NCI-H2081 (cell line): ENCODE data around the gene HGD.
A peak's percentile ranks its signal among the peaks of the same experiment; 100 is the strongest.
"Not testable (repeated sequence)": the region's sequence is repeated elsewhere in the genome, so short reads cannot be mapped to it uniquely, and the experiment has no call there.

ENCODE experiments used
- DNase-seq, 2 experiments: peaks; one replicate each; lab custom pipeline; 2025; lab: John Stamatoyannopoulos, UW

The HGD gene, protein sequence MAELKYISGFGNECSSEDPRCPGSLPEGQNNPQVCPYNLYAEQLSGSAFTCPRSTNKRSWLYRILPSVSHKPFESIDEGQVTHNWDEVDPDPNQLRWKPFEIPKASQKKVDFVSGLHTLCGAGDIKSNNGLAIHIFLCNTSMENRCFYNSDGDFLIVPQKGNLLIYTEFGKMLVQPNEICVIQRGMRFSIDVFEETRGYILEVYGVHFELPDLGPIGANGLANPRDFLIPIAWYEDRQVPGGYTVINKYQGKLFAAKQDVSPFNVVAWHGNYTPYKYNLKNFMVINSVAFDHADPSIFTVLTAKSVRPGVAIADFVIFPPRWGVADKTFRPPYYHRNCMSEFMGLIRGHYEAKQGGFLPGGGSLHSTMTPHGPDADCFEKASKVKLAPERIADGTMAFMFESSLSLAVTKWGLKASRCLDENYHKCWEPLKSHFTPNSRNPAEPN

DNA sequence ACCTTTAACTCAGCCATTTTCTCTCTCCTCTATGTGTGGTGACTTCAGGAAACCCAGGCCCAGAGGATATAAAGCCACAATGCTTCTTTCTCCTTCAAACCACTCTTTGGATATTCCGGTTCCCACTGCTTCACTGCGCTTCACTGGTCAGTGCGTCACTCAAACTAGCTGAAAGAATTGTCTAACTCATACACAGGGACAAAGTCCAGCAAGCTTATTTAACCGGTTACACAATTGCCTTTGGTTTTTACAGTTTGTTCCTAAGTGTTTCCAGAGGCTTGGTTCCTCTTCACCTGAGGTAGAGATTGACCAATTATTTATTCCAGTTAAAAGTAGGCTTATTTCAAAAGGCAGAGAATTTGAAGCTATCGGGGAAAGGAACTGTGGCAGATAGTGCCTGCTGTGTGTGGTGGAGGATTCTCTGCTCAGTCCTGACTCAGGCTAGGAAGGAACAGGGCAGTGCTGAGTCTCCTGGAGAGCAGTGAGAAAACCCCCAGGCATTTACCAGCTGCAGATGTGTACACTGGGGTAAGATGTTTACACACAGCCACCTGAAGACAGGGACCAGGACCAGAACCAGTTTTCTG is at the start of gene HGD:
HGD (minus strand) TSS at position 145 of the 587 bp plus-strand sequence; CDS start at position 17, 128 bp downstream.
- DNase-seq: no peak

DNA sequence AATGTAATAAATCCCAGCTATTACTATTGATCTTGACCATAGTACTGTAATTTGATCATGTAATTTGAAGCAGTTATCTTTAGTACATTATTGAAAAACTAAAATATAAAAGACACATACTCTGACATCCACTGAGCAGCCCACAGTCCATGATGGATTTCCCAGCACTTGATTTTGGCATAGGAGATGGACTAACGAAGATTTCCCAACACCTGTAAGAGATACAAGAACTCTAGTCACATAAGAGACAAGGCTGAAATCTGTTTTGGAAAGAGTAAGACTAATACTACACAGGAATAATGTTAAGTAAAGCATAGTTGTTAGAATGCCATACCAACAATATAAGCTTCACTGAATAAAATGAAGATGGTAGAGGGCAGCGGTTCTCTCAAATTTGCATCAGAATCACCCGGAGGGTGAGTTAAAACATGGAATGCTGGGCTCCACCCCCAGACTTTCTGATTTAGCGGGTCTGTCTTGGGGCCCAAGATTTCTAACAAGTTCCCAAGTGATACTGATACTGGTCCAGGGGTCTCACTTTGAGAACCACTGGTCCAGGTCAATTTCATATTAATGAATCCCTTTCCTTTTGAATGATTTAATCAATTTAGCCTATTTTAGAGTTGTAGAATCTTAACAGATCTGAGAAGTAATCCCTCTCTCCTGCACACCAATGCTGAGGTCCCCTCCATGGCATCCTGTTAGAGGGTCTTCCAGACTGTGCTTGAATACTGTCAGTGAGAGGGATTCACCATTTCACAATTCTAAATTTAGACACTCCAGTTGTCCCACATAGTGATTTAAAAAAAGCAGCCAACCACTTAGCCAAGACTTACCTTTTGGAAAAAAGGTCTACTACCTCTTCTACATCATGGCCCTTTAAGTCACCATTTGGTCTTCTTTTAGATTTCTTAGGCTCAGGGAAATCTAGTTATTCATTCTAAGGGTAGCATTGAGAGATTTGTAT is 48.8 kb upstream of the HGD start:
- DNase-seq: no peak

DNA sequence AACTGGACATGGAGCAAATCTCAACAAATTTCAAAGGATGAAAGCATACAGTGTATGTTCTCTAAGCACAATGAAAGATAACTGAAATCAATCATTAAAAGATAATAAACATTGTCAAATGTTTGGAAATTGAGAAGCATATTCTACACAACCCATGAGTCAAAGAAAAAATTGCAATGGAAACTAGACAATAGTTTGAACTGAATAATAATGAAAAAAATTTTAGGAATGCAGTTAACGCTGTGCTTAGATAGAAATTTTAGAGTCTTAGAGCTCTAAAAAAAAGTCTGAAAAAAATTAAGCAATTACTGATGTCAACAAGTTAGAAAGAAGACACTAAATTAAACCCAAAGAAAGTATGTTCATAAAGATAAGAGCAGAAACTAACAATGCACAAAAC is 44.8 kb upstream of the HGD start:
- DNase-seq: no peak

DNA sequence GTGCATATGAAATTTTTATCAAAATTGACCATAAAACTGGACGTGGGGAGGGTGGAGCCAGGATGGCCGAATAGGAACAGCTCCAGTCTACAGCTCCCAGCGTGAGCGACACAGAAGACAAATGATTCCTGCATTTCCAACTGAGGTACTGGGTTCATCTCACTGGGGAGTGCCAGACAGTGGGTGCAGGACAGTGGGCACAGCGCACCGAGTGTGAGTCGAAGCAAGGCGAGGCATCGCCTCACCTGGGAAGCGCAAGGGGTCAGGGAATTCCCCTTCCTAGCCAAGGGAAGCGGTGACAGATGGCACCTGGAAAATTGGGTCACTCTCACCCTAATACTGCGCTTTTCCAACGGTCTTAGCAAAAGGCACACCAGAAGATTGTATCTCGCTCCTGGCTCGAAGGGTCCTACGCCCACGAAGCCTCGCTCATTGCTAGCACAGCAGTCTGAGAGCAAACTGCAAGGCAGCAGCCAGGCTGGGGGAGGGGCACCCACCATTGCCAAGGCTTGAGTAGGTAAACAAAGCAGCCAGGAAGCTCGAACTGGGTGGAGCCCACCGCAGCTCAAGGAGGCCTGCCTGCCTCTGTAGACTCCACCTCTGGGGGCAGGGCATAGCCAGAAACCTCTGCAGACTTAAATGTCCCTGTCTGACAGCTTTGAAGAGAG is 37.3 kb upstream of the HGD start:
- DNase-seq: not testable (repeated sequence)

DNA sequence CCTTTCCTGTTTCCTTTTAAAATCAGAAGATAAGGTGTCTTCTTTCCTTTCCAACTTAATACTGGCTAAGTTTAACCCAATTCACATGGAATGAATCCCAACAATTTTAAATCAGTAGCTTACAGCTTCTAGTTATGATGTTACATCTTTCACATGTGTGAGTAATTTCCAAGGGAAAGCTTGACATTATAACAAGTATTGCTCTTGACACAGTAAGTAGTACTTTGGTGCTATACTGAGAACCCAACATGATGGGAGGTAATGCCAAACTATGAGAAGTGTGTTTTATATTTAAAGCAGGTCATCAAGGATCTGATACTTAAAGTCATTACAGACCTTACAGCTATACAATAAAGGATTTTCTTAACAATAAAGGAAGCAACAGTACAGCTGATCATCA is 31.2 kb upstream of the HGD start:
- no peak for DNase-seq

DNA sequence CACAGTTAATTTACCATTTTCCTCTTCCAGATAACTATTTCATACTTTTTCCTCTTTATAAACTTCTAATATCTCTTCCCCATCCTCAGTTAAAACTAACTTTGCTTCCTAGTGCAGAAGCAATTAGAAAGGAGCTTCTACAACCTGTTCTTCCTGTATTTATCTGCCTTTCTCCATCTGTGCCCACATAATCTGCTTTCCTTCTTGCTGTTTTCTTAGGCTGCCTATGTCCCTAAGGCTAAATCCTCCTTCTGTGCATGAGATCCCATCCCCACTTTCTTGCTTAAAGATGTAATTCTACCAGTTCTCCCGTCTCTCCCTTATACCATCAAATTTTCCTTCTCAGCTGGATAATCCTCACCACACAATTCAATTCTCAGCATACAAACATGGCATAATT is 28.3 kb upstream of the HGD start:
- no peak for DNase-seq

DNA sequence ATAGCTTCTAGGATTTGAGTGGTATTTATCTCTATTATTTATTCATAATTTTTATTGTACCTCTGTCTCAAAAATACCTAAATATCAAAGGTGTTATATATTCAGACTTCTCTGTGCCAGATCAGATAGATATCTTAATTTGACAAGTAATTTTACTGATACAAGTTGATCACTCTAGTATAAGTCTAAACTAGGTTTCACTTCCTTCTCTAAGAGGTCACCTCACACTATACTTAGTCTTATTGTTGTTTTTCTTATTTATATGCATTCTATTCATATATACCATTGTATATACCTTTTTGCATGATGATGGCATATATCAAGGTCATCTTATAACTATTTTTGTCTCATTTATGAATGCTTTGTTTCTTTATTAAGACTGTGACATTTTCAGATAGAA is 26.4 kb upstream of the HGD start:
- no peak for DNase-seq

DNA sequence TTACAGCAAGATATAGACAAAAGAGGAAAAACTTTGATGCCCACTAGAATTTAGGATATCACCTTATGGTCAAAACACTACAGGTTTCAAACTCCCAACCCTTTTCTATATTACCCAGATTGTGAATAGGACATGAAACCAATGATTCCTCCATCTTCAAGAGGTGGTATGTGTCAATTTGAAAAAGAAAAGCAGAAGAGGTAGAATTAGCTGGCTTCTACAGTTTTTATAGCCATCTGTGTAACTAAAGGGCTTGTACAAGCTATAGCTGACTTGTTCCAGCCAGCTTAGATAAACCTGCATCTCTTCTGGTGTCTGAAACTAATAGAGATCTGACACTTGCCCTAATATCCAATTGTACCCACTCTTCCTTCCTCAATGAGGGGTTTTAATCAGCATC is 24.9 kb upstream of the HGD start:
- DNase-seq: no peak

DNA sequence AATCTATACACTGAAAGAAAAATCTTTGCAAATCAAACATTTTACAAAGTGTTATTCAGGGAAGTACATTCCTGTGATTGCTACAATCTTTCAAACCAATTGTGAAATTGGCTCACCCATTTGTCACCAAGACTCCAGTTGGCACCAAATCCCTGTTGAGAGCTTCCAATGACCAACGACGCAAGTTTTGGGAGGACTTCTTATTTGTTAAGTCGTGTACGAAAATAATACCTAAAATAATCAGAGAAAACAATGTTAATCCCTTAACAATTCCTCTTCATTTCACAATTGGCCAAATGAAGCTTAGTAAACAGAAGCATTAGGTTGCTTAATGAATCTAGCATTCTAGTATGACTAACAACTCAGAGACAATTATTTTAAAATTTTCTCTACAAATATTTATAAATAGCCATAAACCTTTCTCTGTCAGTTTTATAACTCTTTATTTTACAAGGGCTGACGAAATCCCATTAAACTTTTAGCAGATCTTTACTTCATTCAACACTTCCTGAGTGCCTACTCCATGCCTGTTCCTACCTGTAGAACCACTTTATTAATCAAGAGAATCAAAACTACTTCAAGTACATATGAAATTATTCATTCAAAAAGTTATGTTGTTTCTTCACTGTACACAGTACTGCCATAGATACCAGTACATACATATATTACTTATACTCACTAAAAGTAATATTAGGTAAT is 24.0 kb upstream of the HGD start:
- no peak for DNase-seq

DNA sequence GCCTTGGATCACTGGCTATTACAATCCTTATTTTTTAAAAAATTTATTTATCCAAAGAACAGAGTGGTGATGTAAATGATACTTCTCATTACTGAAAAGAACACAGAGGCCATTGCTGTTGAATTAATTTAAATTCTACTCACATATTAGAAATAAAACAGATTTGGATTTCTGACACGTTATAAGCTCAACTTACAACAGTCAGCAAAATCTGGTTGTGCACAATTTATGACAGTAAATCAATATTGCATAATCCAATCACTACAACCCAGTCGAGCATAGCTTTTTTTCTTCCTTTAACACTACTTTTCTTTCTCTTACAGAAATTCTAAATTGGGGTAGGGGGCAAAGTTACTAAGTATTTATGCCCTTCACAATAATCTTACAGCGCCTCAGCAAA is 17.3 kb upstream of the HGD start:
- no peak for DNase-seq

DNA sequence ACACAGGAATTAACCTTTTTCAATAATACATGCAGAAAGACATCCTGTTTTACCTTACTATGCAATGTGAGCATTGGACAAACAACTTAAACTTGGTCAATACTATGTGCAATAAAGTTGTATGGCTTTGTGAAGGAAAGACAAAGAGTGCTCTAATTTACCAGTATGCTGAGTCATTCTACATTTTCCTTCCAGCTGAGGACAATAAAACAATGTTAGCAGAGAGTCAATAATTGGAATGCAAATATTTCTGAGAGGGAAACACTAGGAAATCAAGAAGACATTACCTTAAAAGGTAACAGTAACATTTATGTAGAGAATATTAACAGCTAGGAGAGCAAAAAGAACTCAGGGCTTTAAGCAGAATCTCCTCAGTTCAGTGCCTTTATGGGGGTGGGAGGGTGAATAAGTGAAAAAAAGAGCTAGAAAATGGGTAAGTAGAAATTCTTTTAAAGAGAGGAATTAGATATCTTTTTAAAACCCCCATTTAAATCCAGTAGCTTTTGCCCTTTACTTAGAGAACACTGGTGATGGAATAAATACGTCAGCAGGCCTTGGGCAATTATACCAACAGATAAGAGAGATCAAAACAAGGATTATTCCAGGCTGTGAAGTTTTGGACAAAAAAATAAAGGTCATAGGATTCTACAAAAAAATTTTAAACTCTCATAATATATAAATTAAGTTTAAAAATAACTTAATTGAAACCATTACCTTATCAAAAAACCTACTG is 11.6 kb upstream of the HGD start:
- peak; percentile 54 to 86 for DNase-seq

DNA sequence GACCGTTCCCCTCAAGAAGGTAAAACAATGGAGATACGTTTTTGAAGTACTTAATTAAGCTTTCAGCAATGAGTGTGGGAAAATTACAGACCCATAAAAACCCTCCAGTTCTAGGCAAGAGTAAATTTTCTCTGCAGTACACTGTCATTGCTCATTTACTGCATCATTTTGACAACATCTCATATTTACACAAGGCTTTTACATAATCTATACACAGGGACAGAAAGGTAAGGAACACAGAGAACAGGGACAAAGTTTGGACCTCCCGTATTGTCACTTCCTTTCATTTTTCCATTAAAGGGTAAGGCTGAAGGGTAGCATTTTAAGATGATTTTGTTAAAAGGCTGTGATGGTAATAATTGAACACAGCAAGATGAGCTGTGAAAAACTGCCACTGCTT is 7.4 kb upstream of the HGD start:
- no peak for DNase-seq

DNA sequence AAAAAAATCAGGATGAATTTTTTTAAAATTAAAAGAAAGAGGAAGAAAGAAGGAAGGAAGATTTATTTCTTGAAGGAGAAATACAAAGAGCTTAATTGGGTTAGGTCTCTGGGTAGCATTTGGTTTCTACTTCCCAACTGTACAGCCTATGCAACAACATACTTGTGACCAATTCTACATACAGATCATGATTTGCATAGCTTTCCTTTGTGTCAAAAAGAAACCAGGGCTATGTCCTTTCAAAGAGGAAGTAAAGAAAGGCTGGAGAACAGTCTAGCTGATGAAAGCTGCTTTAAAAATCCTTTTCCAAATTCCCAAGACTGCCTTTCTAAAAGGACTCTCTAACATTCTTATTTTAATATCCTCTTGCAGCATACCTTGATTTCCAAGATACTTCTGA is 6.1 kb upstream of the HGD start:
- DNase-seq: no peak

DNA sequence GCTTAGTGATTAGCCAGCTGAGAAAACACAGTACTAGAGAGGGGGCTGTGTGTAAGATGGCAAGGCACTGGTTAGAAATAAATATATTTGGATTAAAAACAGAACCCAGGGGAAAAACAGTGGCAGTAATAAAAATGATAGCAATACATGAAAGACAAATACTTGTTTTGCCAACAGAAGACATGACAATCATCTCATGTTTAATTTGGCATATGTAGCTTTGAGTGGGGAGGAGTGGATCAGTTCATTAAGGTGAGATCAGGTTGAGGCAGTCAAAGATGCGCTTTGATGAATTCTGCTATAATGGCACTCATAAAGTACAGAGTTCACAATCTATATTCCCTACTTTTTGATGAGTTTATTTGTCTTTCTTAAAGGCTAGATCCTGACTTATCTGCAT is 3.4 kb upstream of the HGD start:
- no peak for DNase-seq

DNA sequence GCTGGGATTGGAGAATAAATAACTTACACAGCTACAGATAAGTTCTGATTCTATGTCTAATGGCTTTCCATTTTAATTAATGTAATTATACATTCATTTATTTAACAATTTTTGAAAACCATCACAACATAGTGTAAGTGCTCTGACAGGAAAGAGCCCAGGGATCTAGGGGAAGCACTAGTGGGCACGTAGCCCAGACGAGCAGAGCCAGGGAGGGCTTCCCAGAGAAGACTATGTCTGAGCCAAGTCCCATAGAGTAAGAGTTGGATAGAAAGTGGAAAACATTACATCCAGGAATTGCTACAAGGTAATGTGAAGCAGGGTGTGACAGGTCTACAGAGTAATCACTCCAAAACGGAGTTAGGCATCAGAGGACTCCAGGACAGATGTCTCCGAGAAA is 2.9 kb upstream of the HGD start:
- no peak for DNase-seq

DNA sequence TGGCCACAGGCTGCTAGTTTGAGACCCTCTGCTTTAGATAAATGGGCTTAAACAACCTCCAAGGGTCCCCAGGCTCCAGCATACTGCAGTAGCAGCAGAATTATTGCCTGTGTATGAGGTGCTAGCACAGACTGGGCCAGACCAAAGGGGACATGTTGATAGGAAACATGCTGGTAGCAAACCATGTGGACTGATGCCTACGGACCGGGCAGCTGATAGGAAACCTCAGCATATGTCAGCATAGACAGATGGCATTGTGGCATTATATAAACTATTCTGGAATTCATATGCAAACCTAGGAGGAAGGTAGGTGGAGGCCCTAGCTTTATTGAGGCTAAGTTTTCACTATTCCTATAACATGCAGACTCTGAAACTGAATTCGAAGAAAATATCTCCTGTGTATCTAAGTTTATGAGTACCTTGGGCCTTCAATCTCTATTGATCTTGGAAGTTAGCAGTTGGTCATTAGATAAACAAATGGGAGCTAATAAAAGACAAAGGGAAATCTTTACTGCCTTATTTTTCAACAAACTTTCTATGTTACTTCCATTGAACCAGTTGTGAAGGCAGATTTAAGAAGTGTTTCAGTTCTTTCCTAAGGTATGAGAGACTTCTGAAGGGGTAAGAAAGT is 1.7 kb upstream of the HGD start:
- DNase-seq: no peak

DNA sequence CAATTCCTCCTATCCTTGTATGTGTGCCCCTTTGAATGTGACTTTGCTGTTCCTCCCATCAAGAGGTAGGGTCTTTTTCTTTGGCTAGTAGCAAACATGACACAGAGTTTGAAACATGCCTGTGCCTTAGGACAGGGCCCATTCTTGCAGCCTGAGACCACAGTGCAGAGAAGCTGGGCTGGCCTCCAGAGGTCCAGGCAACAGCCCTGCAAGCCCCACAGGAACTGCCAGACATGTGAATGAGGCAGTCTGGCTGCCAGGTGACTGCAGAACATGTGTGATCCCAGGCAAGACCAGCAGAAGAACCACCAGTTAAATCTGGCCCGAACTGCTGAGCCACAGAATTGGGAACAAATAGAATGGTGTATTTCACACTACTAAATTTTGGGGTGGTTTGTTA is 1.2 kb upstream of the HGD start:
- no peak for DNase-seq

DNA sequence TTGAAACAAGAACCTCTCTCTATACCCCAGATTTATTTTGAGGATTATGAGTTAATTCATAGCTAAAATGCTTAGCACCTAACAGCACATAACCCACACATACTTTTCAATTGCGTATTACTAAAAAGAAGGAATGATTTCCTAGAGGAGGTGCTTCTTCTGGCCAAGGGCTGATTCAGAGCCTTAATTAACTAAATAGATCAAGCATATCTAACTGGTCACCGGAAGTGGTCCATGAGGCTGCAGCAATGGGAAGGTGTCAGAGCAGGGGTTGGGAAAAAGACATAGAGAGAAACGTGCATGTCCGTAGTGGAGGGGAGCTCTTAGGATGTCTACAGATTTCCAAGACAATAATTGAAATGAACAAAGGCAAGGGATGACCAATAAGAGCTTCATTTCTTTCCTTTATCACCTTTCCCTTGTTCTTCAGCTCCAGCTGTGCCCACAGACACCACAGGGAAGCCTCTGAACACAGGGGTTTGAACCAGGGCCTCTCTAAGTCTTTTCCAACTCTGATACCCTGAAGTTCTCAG is 467 bp downstream of the HGD start:
- no peak for DNase-seq

DNA sequence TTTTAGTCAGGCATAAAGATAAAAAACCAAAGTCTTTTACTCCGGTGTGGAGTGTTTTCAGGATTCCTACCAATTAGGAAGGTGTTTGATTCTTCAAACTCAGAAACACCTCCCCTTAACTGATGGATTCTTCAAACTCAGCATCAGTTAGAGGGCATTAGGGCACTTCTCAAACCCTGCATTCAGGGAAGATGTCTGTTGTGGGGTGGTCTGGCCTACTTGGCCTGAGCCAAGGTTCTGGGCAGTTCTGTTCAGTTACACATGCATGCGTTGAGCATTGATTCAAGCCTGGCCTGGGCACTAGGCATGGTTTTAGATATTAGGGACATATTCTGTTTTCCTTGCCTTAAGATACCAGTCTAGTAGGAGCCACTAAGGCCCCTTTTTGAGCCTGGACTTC is 1.0 kb downstream of the HGD start:
- no peak for DNase-seq
